Endodermal cell (in vitro differentiated cells): Measurements from ENCODE around the gene GMPR. TPM values are rescaled to one million over a fixed set of nuclear protein-coding genes. Genes with fewer than 3 reads are reported as not detected.

Source experiments
- DNase-seq: peaks from one replicate; pipeline ENCODE4 v3.0.0-alpha.2; 2017
- H3K27ac ChIP-seq: 2 replicates; pipeline ENCODE4 v1.5.1; 2013; ENCODE audit warnings: mild to moderate bottlenecking, low read depth, low read length, moderate library complexity
- H3K27me3 ChIP-seq: 2 replicates; pipeline ENCODE4 v1.6.1; 2013; ENCODE audit warnings: mild to moderate bottlenecking, low read length, moderate library complexity; ENCODE audit not compliant: insufficient read depth, control insufficient read depth, poor library complexity, severe bottlenecking
- H3K36me3 ChIP-seq: 2 replicates; pipeline ENCODE4 v1.7.0; 2013; ENCODE audit warnings: mild to moderate bottlenecking, low read length, moderate library complexity; ENCODE audit not compliant: control insufficient read depth, insufficient read depth
- H3K4me1 ChIP-seq: one replicate; pipeline ENCODE4 v1.7.0; 2013; ENCODE audit warnings: low read length; ENCODE audit not compliant: control insufficient read depth, insufficient read depth
- H3K4me3 ChIP-seq: 2 replicates; pipeline ENCODE4 v1.5.1; 2013; ENCODE audit warnings: mild to moderate bottlenecking, low read length, moderate library complexity
- H3K9ac ChIP-seq: 2 replicates; pipeline ENCODE4 v1.6.1; 2013; ENCODE audit warnings: mild to moderate bottlenecking, low read length, moderate library complexity; ENCODE audit not compliant: poor library complexity, severe bottlenecking; ENCODE audit errors: extremely low read depth
- H3K9me3 ChIP-seq: 2 replicates; pipeline ENCODE4 v1.6.1; 2013; ENCODE audit warnings: mild to moderate bottlenecking, low read length, moderate library complexity; ENCODE audit not compliant: control insufficient read depth
- H3K27ac Mint-ChIP-seq: 2 replicates; pipeline ENCODE4 v1.8.0; 2020; ENCODE audit warnings: mixed read lengths
- H3K27me3 Mint-ChIP-seq: 2 replicates; pipeline ENCODE4 v1.8.0; 2021; ENCODE audit warnings: mild to moderate bottlenecking, mixed read lengths; ENCODE audit not compliant: insufficient read depth
- H3K36me3 Mint-ChIP-seq: 2 replicates; pipeline ENCODE4 v1.8.0; 2020; ENCODE audit warnings: low read depth, mixed read lengths
- H3K4me1 Mint-ChIP-seq: 2 replicates; pipeline ENCODE4 v1.8.0; 2020; ENCODE audit warnings: mixed read lengths
- H3K4me3 Mint-ChIP-seq: 2 replicates; pipeline ENCODE4 v1.8.0; 2020; ENCODE audit warnings: mild to moderate bottlenecking, moderate library complexity, mixed read lengths
- H3K9me3 Mint-ChIP-seq: 2 replicates; pipeline ENCODE4 v1.8.0; 2020; ENCODE audit warnings: mild to moderate bottlenecking, mixed read lengths
- CTCF ChIP-seq: fragments of 200-600 bp; sonication (generic); conservative IDR thresholded peaks from 2 replicates; pipeline ENCODE4 v1.5.0; 2021; ENCODE audit warnings: antibody characterized with exemption, mild to moderate bottlenecking
- WGBS, 2 experiments: methylation state at CpG; one replicate each; pipeline versions ENCODE4 v1.1.5 to v1.1.7; 2013; ENCODE audit warnings: missing lambda C conversion rate in 2 of 2, mixed read lengths in 1 of 2; ENCODE audit not compliant: insufficient coverage in 1 of 2, insufficient read length in 1 of 2; 5-methylcytosine and 5-hydroxymethylcytosine counted together
- total RNA-seq, 2 donors: library from RNA; stranded (reverse); fragmentation: NEBNext Ultra II Directional in 1 of 2; extraction: Animal tissue kit (Norgen Biotek cat#: 25700) in 1 of 2; gene quantifications; 2 replicates in 1 of 2; 3 replicates in 1 of 2; pipeline ENCODE4 v1.2.1, GENCODE V29; 2021

The GMPR gene
- total RNA-seq, 2 donors from 2014 or later: 4.9 to 20.7 TPM

- Mint-ChIP-seq H3K9me3 (no peaks in the 10 kb centered on the region), H3K36me3 (no peaks in the 10 kb centered on the region), H3K27me3 (no peaks in the 10 kb centered on the region), H3K27ac (no peak overlapping the region), H3K4me3 (no peak overlapping the region), H3K4me1 (no peaks in the 10 kb centered on the region)
- Histone ChIP-seq H3K4me1 (peaks cover 7% of the 10 kb centered on the region), H3K9me3 (no peaks in the 10 kb centered on the region), H3K36me3 (no peaks in the 10 kb centered on the region), H3K9ac (no peak overlapping the region), H3K4me3 (no peak overlapping the region), H3K27me3 (no peaks in the 10 kb centered on the region), H3K27ac (no peak overlapping the region)
- 86% methylated on average over 7 to 9 of the region's 10 CpGs for WGBS, 2 experiments
- no peak for DNase-seq
- no peak for TF ChIP-seq CTCF
Measured at GRCh38 chr6:16335176-16335575, 96.8 kb downstream of the GMPR start.

GRCh38 chr6:16336056-16336818 lies 97.8 kb downstream of the GMPR start:
- H3K4me3 ChIP-seq: no peak overlapping the region
- no peak overlapping the region for H3K27ac ChIP-seq
- no peaks in the 10 kb centered on the region for H3K36me3 Mint-ChIP-seq
- H3K9me3 Mint-ChIP-seq: peaks cover 2% of the 10 kb centered on the region
- WGBS, 2 experiments: 89 to 95% methylated on average over 1 to 6 of the region's 6 CpGs
- H3K36me3 ChIP-seq: no peaks in the 10 kb centered on the region
- TF ChIP-seq CTCF: peak; percentile 44
- H3K27me3 ChIP-seq: no peaks in the 10 kb centered on the region
- H3K4me3 Mint-ChIP-seq: no peak overlapping the region
- H3K27me3 Mint-ChIP-seq: no peaks in the 10 kb centered on the region
- no peak overlapping the region for H3K27ac Mint-ChIP-seq
- H3K4me1 Mint-ChIP-seq: no peaks in the 10 kb centered on the region
- no peaks in the 10 kb centered on the region for H3K9me3 ChIP-seq
- peak; percentile 52 for DNase-seq
- peaks cover 7% of the 10 kb centered on the region for H3K4me1 ChIP-seq
- no peak overlapping the region for H3K9ac ChIP-seq

GRCh38 chr6:16336911-16337294 lies 98.5 kb downstream of the GMPR start:
- peaks cover 2% of the 10 kb centered on the region for H3K4me1 ChIP-seq
- no peak overlapping the region for H3K4me3 ChIP-seq
- Mint-ChIP-seq H3K4me1 (no peaks in the 10 kb centered on the region), H3K36me3 (no peaks in the 10 kb centered on the region), H3K9me3 (peaks cover 3% of the 10 kb centered on the region), H3K4me3 (no peak overlapping the region), H3K27me3 (no peaks in the 10 kb centered on the region), H3K27ac (no peak overlapping the region)
- DNase-seq: no peak
- H3K27me3 ChIP-seq: no peaks in the 10 kb centered on the region
- H3K27ac ChIP-seq: no peak overlapping the region
- H3K9me3 ChIP-seq: no peaks in the 10 kb centered on the region
- 90 to 100% methylated on average over 3 to 6 of the region's 6 CpGs for WGBS, 2 experiments
- TF ChIP-seq CTCF: no peak
- no peaks in the 10 kb centered on the region for H3K36me3 ChIP-seq
- no peak overlapping the region for H3K9ac ChIP-seq
